ENCODE measurements around the gene RGS6.

Gene RGS6

GRCh38 chr14:72341237-72341636 is 409.0 kb downstream of the RGS6 start:
- no peak overlapping the region for H3K27ac Mint-ChIP-seq
- H3K4me3 Mint-ChIP-seq = no peak overlapping the region
- no peaks in the 10 kb centered on the region for H3K4me1 Mint-ChIP-seq (ENCODE audit: low read depth)
- intact Hi-C loops (cut with micrococcal nuclease) = no loop called here
- H3K9me3 Mint-ChIP-seq = peaks cover 9% of the 10 kb centered on the region
- H3K36me3 Mint-ChIP-seq (ENCODE audit: low read depth) = no peaks in the 10 kb centered on the region
- no peaks in the 10 kb centered on the region for H3K27me3 Mint-ChIP-seq

GRCh38 chr14:72341686-72342085 is 409.5 kb downstream of the RGS6 start:
- Mint-ChIP-seq H3K27me3 (no peaks in the 10 kb centered on the region), H3K27ac (no peak overlapping the region), H3K4me3 (no peak overlapping the region), H3K9me3 (peaks cover 9% of the 10 kb centered on the region), H3K4me1 (ENCODE audit: low read depth) (no peaks in the 10 kb centered on the region), H3K36me3 (ENCODE audit: low read depth) (no peaks in the 10 kb centered on the region)
- intact Hi-C loops (cut with micrococcal nuclease) = no loop called here

GRCh38 chr14:72347118-72347517 is 414.9 kb downstream of the RGS6 start:
- H3K27me3 Mint-ChIP-seq = no peaks in the 10 kb centered on the region
- no peak overlapping the region for H3K27ac Mint-ChIP-seq
- intact Hi-C loops (cut with micrococcal nuclease) = no loop called here
- peaks cover 9% of the 10 kb centered on the region for H3K9me3 Mint-ChIP-seq
- H3K36me3 Mint-ChIP-seq (ENCODE audit: low read depth) = no peaks in the 10 kb centered on the region
- H3K4me3 Mint-ChIP-seq = no peak overlapping the region
- no peaks in the 10 kb centered on the region for H3K4me1 Mint-ChIP-seq (ENCODE audit: low read depth)

- H3K9me3 Mint-ChIP-seq = no peaks in the 10 kb centered on the region
- H3K27me3 Mint-ChIP-seq = no peaks in the 10 kb centered on the region
- intact Hi-C loops (cut with micrococcal nuclease) = no loop called here
- H3K36me3 Mint-ChIP-seq (ENCODE audit: low read depth) = no peaks in the 10 kb centered on the region
- H3K4me3 Mint-ChIP-seq = no peak overlapping the region
- no peak overlapping the region for H3K27ac Mint-ChIP-seq
- H3K4me1 Mint-ChIP-seq (ENCODE audit: low read depth) = no peaks in the 10 kb centered on the region
Measured at GRCh38 chr14:72350215-72350614, 418.0 kb downstream of the RGS6 start.

- Mint-ChIP-seq H3K9me3 (peaks cover 3% of the 10 kb centered on the region), H3K27me3 (no peaks in the 10 kb centered on the region), H3K4me3 (no peak overlapping the region), H3K27ac (no peak overlapping the region), H3K36me3 (ENCODE audit: low read depth) (no peaks in the 10 kb centered on the region), H3K4me1 (ENCODE audit: low read depth) (no peaks in the 10 kb centered on the region)
- intact Hi-C loops (cut with micrococcal nuclease) = no loop called here
Measured at GRCh38 chr14:72352012-72352411, 419.8 kb downstream of the RGS6 start.

GRCh38 chr14:72366619-72367018 is 434.4 kb downstream of the RGS6 start:
- no peaks in the 10 kb centered on the region for H3K4me1 Mint-ChIP-seq (ENCODE audit: low read depth)
- no peak overlapping the region for H3K27ac Mint-ChIP-seq
- no peak overlapping the region for H3K4me3 Mint-ChIP-seq
- H3K9me3 Mint-ChIP-seq = no peaks in the 10 kb centered on the region
- H3K36me3 Mint-ChIP-seq (ENCODE audit: low read depth) = no peaks in the 10 kb centered on the region
- no peaks in the 10 kb centered on the region for H3K27me3 Mint-ChIP-seq
- intact Hi-C loops (cut with micrococcal nuclease) = no loop called here

- H3K36me3 Mint-ChIP-seq (ENCODE audit: low read depth) = no peaks in the 10 kb centered on the region
- no peak overlapping the region for H3K27ac Mint-ChIP-seq
- no peaks in the 10 kb centered on the region for H3K9me3 Mint-ChIP-seq
- intact Hi-C loops (cut with micrococcal nuclease) = no loop called here
- no peak overlapping the region for H3K4me3 Mint-ChIP-seq
- no peaks in the 10 kb centered on the region for H3K27me3 Mint-ChIP-seq
- H3K4me1 Mint-ChIP-seq (ENCODE audit: low read depth) = no peaks in the 10 kb centered on the region
Measured at GRCh38 chr14:72369106-72369505, 436.9 kb downstream of the RGS6 start.

- H3K4me1 Mint-ChIP-seq (ENCODE audit: low read depth) = peaks cover 9% of the 10 kb centered on the region
- intact Hi-C loops (cut with micrococcal nuclease) = no loop called here
- H3K4me3 Mint-ChIP-seq = no peak overlapping the region
- no peak overlapping the region for H3K27ac Mint-ChIP-seq
- H3K36me3 Mint-ChIP-seq (ENCODE audit: low read depth) = no peaks in the 10 kb centered on the region
- peaks cover 20% of the 10 kb centered on the region for H3K9me3 Mint-ChIP-seq
- no peaks in the 10 kb centered on the region for H3K27me3 Mint-ChIP-seq
Measured at GRCh38 chr14:72377016-72377415, 444.8 kb downstream of the RGS6 start.

- peaks cover 16% of the 10 kb centered on the region for H3K9me3 Mint-ChIP-seq
- H3K27me3 Mint-ChIP-seq = no peaks in the 10 kb centered on the region
- peaks cover 9% of the 10 kb centered on the region for H3K4me1 Mint-ChIP-seq (ENCODE audit: low read depth)
- H3K4me3 Mint-ChIP-seq = no peak overlapping the region
- intact Hi-C loops (cut with micrococcal nuclease) = no loop called here
- H3K27ac Mint-ChIP-seq = no peak overlapping the region
- no peaks in the 10 kb centered on the region for H3K36me3 Mint-ChIP-seq (ENCODE audit: low read depth)
Measured at GRCh38 chr14:72380456-72380855, 448.2 kb downstream of the RGS6 start.

- no peaks in the 10 kb centered on the region for H3K36me3 Mint-ChIP-seq (ENCODE audit: low read depth)
- intact Hi-C loops (cut with micrococcal nuclease) = no loop called here
- peaks cover 9% of the 10 kb centered on the region for H3K4me1 Mint-ChIP-seq (ENCODE audit: low read depth)
- H3K4me3 Mint-ChIP-seq = no peak overlapping the region
- H3K27ac Mint-ChIP-seq = no peak overlapping the region
- H3K27me3 Mint-ChIP-seq = no peaks in the 10 kb centered on the region
- H3K9me3 Mint-ChIP-seq = no peaks in the 10 kb centered on the region
Measured at GRCh38 chr14:72383865-72384264, 451.6 kb downstream of the RGS6 start.

GRCh38 chr14:72387726-72388125 is 455.5 kb downstream of the RGS6 start:
- Mint-ChIP-seq H3K27me3 (no peaks in the 10 kb centered on the region), H3K27ac (no peak overlapping the region), H3K4me1 (ENCODE audit: low read depth) (no peaks in the 10 kb centered on the region), H3K4me3 (no peak overlapping the region), H3K9me3 (peaks cover 9% of the 10 kb centered on the region), H3K36me3 (ENCODE audit: low read depth) (no peaks in the 10 kb centered on the region)
- intact Hi-C loops (cut with micrococcal nuclease) = no loop called here

- intact Hi-C loops (cut with micrococcal nuclease) = no loop called here
- Mint-ChIP-seq H3K36me3 (ENCODE audit: low read depth) (no peaks in the 10 kb centered on the region), H3K27me3 (no peaks in the 10 kb centered on the region), H3K4me3 (no peak overlapping the region), H3K27ac (no peak overlapping the region), H3K9me3 (peaks cover 19% of the 10 kb centered on the region), H3K4me1 (ENCODE audit: low read depth) (no peaks in the 10 kb centered on the region)
Measured at GRCh38 chr14:72389200-72389599, 457.0 kb downstream of the RGS6 start.

GRCh38 chr14:72401101-72401625 is 468.9 kb downstream of the RGS6 start:
- H3K4me3 Mint-ChIP-seq = no peak overlapping the region
- no peak overlapping the region for H3K27ac Mint-ChIP-seq
- H3K27me3 Mint-ChIP-seq = peaks cover 17% of the 10 kb centered on the region

GRCh38 chr14:72401632-72402376 is 469.6 kb downstream of the RGS6 start:
- no peaks in the 10 kb centered on the region for H3K4me1 Mint-ChIP-seq (ENCODE audit: low read depth)
- H3K27me3 Mint-ChIP-seq = peaks cover 17% of the 10 kb centered on the region
- H3K36me3 Mint-ChIP-seq (ENCODE audit: low read depth) = no peaks in the 10 kb centered on the region
- no peak overlapping the region for H3K27ac Mint-ChIP-seq
- no peak overlapping the region for H3K4me3 Mint-ChIP-seq
- H3K9me3 Mint-ChIP-seq = no peaks in the 10 kb centered on the region
- intact Hi-C loops (cut with micrococcal nuclease) = no loop called here

More at GRCh38 chr14:72401101-72401625, 468.9 kb downstream of the RGS6 start:
- Mint-ChIP-seq H3K4me1 (ENCODE audit: low read depth) (no peaks in the 10 kb centered on the region), H3K36me3 (ENCODE audit: low read depth) (no peaks in the 10 kb centered on the region), H3K9me3 (no peaks in the 10 kb centered on the region)
- intact Hi-C loops (cut with micrococcal nuclease) = no loop called here

GRCh38 chr14:72402377-72402772 is 470.1 kb downstream of the RGS6 start:
- Mint-ChIP-seq H3K27me3 (peaks cover 17% of the 10 kb centered on the region), H3K4me3 (no peak overlapping the region)

More at GRCh38 chr14:72402377-72402772, 470.1 kb downstream of the RGS6 start:
- Mint-ChIP-seq H3K27ac (no peak overlapping the region), H3K4me1 (ENCODE audit: low read depth) (no peaks in the 10 kb centered on the region), H3K9me3 (no peaks in the 10 kb centered on the region), H3K36me3 (ENCODE audit: low read depth) (no peaks in the 10 kb centered on the region)
- intact Hi-C loops (cut with micrococcal nuclease) = no loop called here
